Astrocyte of the cerebellum (primary cell): Measurements from ENCODE around the gene TRIM24.

Source experiments
- DNase-seq: peaks from one replicate; pipeline ENCODE4 v3.0.0-alpha.2; 2011; ENCODE audit warnings: low read depth
- H3K4me3 ChIP-seq: 2 replicates; pipeline ENCODE4 v1.5.1; 2011; ENCODE audit warnings: mild to moderate bottlenecking, low read depth, low read length, moderate library complexity
- CTCF ChIP-seq: IDR thresholded peaks from 2 replicates; pipeline ENCODE4 v1.5.1; 2012; ENCODE audit warnings: low read length, low read depth, moderate library complexity, mild to moderate bottlenecking; ENCODE audit errors: missing control alignments
- in situ Hi-C: cut with HindIII; loops from 2 replicates; pipeline ENCODE4 v1.10.0; 2017; ENCODE audit warnings: low sequenced_read_pairs

Gene TRIM24

GRCh38 chr7:138608275-138608674, 148.2 kb downstream of the TRIM24 start:
- TF ChIP-seq CTCF = no peak
- no peak overlapping the region for H3K4me3 ChIP-seq
- in situ Hi-C loops = no loop called here
- no peak for DNase-seq

DNA sequence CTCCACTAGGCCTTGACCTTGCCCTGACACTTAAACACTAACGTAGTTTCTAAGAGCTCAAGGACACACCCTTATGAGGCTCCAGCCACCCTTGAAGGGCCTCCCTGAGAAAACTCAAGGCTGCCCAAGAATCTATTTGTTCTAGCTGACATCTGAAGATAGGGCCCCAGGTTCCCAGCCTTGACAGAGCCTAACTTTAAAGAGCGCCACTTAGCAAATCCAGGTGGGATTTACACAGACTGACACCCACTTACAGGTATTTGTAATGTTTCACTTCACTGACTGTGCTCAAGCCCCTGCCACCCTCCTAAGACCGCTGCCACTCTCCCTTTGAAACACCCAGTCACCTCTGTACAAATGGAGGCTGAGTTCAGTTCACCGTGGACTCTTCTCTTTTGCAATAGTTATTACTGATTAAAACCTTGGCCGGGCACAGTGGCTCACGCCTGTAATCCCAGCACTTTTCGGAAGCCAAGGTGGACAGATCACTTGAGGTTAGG, 150.7 kb downstream of the TRIM24 start:
- H3K4me3 ChIP-seq = no peak overlapping the region
- in situ Hi-C loops = no loop called here
- no peak for TF ChIP-seq CTCF
- DNase-seq = no peak

GRCh38 chr7:138613630-138614029, 153.6 kb downstream of the TRIM24 start:
- no peak overlapping the region for H3K4me3 ChIP-seq
- no peak for DNase-seq
- in situ Hi-C loops = no loop called here

GRCh38 chr7:138616085-138616484, 156.0 kb downstream of the TRIM24 start:
- DNase-seq = no peak
- H3K4me3 ChIP-seq = no peak overlapping the region
- TF ChIP-seq CTCF = no peak
- in situ Hi-C loops = no loop called here

More at GRCh38 chr7:138613630-138614029, 153.6 kb downstream of the TRIM24 start:
- TF ChIP-seq CTCF = no peak

- in situ Hi-C loops = no loop called here
- no peak overlapping the region for H3K4me3 ChIP-seq
- no peak for TF ChIP-seq CTCF
- no peak for DNase-seq
Observed at GRCh38 chr7:138618506-138618905, 158.4 kb downstream of the TRIM24 start.

GRCh38 chr7:138618933-138619332, 158.9 kb downstream of the TRIM24 start:
- no peak for TF ChIP-seq CTCF
- DNase-seq = no peak
- in situ Hi-C loops = no loop called here
- no peak overlapping the region for H3K4me3 ChIP-seq

GRCh38 chr7:138622841-138623240, 162.8 kb downstream of the TRIM24 start:
- no peak for DNase-seq
- no peak for TF ChIP-seq CTCF
- in situ Hi-C loops = no loop called here

More at GRCh38 chr7:138622841-138623240, 162.8 kb downstream of the TRIM24 start:
- no peak overlapping the region for H3K4me3 ChIP-seq
